NCI-H2227 treated with DMSO at 0.1 percent for 48 hours (cell line): ENCODE results near the gene ADAMTSL1.

Experiments
- DNase-seq: peaks from one replicate; lab custom pipeline; 2025; lab: John Stamatoyannopoulos, UW

The ADAMTSL1 gene

DNA sequence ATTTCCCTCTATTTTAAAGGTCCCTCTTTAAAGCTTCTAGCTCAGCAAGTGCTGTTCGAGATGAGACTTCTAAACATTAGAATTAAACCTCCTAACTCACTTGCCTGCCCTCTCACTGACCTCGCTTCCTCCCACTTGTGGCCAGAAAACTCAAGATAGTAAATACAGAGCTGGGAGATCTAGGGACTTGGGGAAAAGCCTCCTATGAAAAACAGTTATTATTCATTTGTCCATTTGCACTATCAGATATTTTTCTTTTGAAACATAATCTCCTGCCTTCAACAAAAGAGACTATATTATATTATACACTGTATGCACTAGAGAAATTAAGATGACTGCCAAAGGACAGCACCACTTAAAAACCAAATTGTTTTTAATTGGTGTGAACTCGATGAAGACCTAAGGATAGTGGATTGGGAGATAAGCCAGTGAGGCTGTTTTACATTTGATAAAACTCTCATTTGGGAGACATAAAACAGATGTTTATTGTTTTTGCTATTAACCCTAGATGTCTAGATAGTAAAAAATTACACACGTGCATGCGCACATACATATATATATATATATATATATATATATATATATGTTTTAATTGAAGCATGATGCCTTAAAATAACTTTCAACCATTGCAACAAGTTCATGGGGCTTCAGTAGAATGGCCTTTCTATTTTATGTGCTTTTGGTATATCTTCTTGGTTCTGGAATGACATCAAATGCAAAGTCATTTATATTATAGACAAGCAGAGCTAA is 229.4 kb downstream of the ADAMTSL1 start:
- DNase-seq: no peak

DNA sequence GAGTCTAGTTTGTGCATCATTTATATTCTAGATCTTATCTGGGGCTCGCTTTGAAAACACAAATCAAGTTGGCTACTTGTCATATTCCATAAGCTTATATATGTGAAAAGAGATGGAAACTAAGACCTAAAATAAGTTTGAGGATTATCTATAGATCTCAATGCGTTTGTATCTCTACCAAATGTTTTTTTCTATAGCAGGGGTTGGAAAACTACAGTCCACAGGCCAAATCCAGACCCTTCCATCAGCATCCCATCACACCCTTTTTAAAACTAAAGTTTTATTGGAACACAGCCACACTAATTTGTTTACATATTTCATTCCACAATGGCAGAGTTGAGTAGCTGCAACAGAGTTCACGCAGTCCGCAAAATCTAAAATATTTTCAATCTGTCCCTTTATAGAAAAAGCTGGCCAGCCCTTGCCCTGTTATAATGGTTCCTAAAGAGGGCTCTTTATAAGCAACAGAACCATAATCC is 230.0 kb downstream of the ADAMTSL1 start:
- no peak for DNase-seq

DNA sequence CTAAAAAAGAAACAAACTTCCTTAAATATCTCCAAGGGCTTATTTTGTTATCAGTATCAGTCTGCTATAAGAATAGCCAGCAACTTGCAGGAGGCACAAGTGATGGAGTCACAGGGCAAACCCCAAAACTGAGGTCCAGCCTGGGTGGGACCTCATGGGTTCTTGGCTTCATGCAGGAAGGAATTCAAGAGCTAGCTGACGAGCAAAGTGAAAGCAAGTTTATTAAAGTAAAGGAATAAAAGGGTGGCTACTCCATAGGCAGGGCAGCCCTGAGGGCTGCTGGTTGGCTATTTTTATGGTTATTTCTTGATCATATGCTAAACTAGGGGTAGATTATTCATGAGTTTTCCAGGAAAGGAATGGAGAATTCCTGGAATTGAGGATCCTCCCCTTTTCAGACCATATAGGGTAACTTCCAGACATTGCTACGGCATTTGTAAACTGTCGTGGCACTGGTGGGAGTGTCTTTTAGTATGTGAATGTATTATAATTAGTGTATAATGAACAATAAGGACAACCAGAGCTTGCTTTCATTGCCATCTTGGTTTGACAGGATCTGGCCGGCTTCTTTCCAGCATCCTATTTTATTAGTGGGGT is 231.9 kb downstream of the ADAMTSL1 start:
- DNase-seq: no peak

DNA sequence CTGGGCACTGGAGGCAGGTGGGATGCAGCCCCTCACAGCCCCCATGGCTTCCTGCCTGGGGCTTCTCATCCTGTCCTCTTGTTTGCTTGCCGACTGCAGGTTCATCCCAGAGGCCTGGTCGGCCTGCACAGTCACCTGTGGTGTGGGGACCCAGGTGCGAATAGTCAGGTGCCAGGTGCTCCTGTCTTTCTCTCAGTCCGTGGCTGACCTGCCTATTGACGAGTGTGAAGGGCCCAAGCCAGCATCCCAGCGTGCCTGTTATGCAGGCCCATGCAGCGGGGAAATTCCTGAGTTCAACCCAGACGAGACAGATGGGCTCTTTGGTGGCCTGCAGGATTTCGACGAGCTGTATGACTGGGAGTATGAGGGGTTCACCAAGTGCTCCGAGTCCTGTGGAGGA is 232.7 kb downstream of the ADAMTSL1 start:
- DNase-seq: no peak

GRCh38 chr9:18707061-18707461 is 233.1 kb downstream of the ADAMTSL1 start:
- no peak for DNase-seq

DNA sequence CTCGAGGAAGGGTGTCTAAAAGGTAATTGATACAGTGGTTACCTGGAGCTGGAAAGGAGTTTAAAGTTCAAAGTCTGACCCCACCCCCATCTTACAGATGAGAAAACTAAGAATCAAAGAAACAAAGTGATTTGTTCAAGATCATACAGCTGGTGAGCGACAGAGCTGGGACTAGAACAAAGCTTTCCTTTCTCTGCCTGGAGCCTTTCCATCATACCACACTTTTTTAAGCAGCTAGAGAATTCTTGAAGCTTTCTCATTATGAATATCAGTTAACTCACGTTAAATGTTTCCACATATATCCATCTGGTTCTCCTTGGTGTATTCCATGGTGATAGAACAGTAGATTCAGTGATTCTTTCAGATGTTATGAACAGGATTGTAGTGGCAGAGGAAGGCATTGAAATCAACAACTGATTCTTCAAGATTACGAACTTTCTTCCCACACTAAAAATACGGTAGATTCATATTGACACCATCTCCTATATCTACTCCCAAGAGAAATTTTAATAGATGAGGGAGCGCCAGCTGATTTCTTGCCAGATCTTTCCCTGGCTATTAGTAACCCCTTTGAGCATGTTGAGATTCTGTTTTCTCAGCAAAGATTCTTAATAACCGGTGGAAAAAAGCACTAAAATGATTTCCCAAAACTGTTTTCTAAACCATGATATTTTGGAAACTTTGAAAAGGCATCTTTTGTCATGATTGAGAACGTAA is 233.7 kb downstream of the ADAMTSL1 start:
- DNase-seq: no peak

DNA sequence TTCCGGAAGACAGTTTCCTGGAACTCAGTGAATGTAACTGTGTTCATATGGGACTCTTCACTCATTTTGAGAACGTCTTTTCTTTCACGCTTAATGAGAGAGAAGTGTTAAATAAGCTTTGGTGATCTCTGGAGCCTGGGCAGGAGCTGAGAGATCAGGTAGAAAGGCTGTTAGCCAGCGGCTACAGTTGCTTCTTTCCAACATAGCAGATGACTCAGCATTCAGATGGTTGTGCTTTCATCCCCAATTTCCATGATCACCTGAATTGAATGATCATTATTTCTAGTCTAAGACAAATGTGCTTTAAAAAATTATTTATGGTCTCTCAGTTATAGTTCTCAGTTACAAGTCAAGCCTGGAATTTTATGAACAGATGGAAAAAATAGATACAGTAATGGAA is 234.5 kb downstream of the ADAMTSL1 start:
- DNase-seq: no peak

DNA sequence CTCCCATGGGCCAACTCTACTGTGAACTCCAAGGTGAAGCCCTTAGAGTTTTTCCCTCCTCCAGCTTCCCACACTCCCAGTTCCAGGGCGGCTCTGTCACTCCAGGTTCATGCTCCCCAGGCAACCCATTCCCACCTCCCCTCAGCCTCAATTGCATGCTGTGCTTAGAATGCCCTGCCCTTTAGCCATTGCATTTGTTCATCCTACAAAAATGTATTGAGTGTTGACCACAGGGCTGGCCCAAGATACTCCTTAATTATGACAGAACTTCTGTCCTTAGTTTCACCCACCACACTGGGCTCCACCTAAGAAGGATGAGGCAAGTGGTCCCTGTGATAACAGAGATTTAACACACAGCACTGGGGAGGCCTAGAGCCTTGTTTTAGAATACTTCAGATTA is 236.1 kb downstream of the ADAMTSL1 start:
- DNase-seq: no peak

GRCh38 chr9:18717759-18718158 is 243.8 kb downstream of the ADAMTSL1 start:
- DNase-seq: no peak

DNA sequence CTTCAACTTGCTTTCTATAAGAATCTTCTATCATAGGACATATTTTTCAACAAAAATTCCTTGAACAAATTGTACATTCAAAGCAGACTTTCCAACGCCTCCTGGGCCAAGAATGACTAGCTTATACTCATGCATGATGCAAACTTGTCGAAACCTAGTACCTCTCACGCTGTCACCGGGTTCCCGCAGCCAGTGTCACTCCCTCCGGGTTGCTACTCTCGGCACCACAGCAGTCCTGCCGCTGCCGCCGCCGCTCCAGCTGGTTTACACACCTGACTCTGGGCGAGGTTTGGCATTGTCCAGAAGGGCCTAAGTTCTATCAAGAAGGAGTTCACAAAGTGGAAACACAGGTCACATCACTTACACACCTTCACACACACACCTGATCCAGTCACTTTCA is 244.4 kb downstream of the ADAMTSL1 start:
- no peak for DNase-seq

- DNase-seq: no peak
Measured at GRCh38 chr9:18718932-18719331, 245.0 kb downstream of the ADAMTSL1 start.

GRCh38 chr9:18720691-18721090 is 246.7 kb downstream of the ADAMTSL1 start:
- DNase-seq: no peak

GRCh38 chr9:18721267-18721994 is 247.5 kb downstream of the ADAMTSL1 start:
- peak; percentile 19 for DNase-seq

- DNase-seq: no peak
Measured at GRCh38 chr9:18721995-18722310, 248.0 kb downstream of the ADAMTSL1 start.

DNA sequence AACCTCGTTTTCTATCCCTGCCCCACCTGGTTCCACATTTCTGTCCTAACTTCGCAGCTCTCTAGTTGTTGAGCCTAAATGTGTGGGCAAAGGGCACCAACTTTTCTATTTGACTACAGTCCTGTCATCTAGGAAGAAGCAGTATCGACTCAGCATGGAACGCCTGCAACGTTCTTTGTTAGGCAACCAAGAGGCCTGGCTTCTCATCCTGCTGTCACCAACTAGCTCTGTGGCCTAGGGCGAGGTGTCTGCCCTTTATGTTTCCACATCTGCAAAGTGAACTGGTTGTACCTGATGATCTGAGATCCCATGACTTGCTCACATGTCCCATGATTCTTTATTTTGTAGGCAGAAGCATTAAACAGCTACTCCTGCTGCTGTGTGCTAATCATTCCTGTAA is 248.9 kb downstream of the ADAMTSL1 start:
- no peak for DNase-seq

- no peak for DNase-seq
Measured at GRCh38 chr9:18723366-18723765, 249.4 kb downstream of the ADAMTSL1 start.

DNA sequence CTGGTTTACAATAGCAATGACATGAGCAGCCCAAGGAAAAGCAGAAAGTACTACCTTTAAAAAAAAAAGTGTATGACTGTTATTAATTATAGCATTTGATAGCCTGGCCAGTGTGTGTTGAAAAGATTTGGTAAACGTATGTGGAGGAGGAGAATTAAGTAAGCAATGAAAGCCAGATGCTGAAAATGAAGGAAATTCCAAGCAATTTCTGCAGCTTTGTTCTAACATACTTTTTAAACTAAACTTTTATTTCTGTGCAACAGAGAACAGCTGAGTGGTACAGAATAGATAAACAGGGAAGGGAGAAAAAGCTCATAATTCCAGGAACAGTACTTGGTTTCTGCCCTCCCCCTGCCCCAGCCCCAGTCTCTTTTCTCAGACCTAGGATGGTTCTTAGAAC is 252.6 kb downstream of the ADAMTSL1 start:
- DNase-seq: no peak

DNA sequence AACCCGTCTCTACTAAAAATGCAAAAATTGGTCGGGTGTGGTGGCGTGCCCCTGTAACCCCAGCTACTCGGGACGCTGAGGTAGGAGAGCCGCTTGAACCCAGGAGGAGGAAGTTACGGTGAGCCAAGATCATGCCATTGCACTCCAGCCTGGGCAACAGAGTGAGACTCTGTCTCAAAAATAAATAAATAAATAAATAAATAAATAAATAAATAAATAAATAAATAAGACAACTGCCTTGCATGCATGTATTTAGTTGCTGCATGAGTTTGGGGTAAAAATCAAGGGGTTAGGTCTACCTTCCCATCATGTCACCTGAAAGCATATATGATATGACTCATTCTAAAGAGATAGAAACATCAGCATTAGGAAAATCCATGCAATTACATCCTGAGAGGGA is 254.0 kb downstream of the ADAMTSL1 start:
- no peak for DNase-seq

DNA sequence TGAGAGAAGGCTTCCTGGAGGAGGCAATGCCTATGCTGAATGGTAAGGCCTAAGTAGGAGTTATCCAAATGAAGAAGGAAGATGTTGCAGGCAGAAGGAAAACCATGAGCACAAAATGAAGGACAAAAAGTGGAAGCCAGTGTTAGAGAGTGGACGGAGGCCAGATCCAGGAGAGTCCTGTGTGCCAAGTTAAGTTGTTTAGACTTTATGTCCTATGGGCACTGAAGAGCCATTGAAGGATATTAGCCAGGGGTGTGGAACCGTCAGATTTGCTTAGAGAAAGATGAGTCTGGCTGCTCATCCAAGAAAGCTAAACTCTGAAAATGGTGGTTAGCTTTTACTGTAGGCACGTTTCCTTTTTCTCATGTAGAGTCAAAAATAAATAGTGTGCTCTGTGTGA is 254.7 kb downstream of the ADAMTSL1 start:
- DNase-seq: no peak

DNA sequence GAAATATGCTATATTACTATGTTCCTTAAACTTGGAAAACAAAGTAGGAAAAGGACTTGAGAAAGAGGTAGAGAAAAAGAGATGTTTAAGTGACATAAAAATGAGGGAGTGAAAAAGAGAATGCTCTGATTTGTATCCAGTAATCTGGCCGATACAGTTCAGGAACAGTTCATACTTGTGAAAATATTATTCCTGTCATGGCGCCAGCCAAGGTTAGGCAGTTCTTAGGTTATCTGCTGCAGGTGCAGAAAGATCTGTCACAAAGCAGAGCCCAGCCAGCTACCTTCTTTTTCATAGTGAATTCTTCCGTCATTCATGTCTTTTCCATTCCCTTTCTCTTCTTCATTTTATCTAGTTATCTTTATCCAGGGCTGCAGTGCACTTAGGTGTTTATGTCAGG is 256.3 kb downstream of the ADAMTSL1 start:
- DNase-seq: no peak

DNA sequence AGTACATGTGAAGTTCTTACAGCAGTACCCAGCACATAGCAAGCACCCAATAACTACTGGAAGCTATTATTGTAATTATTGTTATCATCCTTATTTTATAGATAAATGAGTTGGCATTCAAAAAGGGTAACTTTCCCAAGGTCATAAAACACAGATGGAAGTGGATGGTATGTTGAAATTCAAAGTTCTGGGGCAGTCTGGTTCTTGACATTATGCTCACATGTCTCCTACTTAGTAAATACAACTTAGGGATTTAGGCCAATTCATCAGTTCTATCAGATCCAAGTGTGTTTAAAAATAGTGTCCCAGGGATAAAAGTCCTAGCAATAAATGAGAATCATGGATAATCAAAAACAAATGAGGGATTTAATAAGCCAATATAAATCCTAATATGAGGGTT is 265.2 kb downstream of the ADAMTSL1 start:
- no peak for DNase-seq

GRCh38 chr9:18739641-18740318 is 265.8 kb downstream of the ADAMTSL1 start:
- no peak for DNase-seq
